GM21381 (cell line): Measurements from ENCODE around the gene RIT1.
"Not testable (repeated sequence)": the region's sequence is repeated elsewhere in the genome, so short reads cannot be mapped to it uniquely, and the experiment has no call there.

Experiments used
- ATAC-seq: cut with Tn5 transposase; IDR thresholded peaks from one replicate; pipeline ENCODE4 v1.9.1; 2021; ENCODE audit warnings: mild to moderate bottlenecking, moderate library complexity; ENCODE audit not compliant: unreplicated experiment

Gene RIT1

GRCh38 chr1:155934097-155934935 is 23.2 kb upstream of the RIT1 start, which contains the start of gene KHDC4:
TSS of gene KHDC4 (minus strand) at chr1:155934413. CDS start at chr1:155934373, 40 bp downstream.
- peak; percentile 83 for ATAC-seq

DNA sequence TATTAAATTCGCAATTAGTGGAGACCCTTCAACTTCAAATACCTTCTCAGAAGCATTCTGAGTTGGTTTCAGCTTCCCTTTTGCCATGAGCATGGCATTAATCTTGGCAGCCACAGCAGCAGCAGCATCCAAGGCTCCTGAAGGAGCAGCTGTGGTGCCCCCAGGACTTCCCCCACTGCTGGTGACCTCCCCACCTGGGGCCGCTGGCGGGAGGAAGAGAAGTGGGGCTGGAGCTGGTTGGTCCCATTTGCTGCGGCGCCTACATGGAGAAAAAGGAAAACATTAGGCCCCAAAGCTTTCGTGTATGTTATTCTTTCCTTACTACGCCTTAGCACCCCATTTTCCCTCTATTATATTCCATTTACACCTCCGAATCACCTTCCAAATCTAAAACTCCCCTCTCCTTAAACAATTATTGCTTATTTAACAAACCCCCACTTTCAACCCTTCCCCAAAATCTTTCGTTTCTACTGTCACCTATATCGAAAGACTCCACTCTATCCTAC is 22.5 kb upstream of the RIT1 start:
- no peak for ATAC-seq

DNA sequence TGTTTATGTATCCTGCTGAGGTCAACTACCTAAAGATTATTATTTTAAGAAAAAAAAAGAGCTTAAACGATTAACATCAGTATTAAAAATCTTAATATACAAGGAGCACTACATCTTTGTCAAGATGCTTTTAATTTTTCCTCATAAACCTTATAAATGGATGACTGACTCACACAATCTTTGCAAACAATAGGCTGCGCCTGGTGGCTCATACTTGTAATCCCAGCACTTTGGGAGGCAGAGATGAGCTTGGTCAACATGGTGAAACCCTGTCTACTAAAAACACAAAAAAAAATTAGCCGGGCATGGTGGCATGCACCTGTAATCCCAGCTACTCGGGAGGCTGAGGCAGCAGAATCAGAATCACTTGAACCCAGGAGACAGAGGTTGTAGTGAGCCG is 21.3 kb upstream of the RIT1 start:
- ATAC-seq, result no peak

DNA sequence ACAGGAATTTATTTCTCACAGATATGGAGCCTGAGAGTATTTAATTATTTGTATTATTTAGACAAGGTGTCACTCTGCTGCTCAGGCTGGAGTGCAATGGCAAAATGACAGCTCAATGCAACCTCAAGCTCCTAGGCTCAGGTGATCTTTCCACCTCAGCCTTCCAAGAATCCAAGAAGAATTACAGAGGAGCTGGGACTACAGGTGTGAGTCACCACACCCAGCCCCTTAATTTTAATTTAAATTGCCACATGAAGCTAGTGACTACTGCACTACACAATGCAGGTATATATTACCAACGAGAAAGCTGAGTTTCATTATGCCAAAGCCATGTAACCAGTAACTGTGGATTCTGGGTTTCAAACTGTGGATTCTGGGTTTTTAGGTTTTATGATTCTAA is 20.9 kb upstream of the RIT1 start:
- no peak for ATAC-seq

GRCh38 chr1:155931332-155932038 is 20.3 kb upstream of the RIT1 start:
- no peak for ATAC-seq

GRCh38 chr1:155930725-155931124 is 19.6 kb upstream of the RIT1 start:
- ATAC-seq, result not testable (repeated sequence)

- no peak for ATAC-seq
Observed at GRCh38 chr1:155929057-155929456, 17.9 kb upstream of the RIT1 start.

GRCh38 chr1:155925506-155925905 is 14.4 kb upstream of the RIT1 start:
- no peak for ATAC-seq

GRCh38 chr1:155920717-155921116 is 9.6 kb upstream of the RIT1 start:
- ATAC-seq, result no peak

GRCh38 chr1:155919801-155920200 is 8.7 kb upstream of the RIT1 start:
- ATAC-seq, result no peak

DNA sequence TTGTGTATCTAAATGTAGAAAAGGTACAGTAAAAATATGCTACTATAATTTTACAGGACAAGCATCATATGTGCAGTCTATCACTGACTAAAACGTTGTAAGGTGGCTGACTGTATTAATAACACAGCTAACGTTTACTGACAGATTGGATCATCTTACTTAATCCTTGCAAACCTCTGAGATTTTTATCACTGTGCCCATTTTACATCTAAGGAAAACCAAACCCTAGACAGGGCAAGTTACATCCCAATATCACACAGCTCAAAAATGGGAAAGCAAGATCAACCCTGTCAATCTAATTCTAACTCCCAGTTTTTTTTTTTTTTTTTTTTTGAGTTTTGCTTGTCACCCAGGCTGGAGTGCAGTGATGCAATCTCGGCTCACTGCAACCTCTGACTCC is 7.5 kb upstream of the RIT1 start:
- no peak for ATAC-seq

- no peak for ATAC-seq
Observed at GRCh38 chr1:155913969-155914757, 3.0 kb upstream of the RIT1 start.

GRCh38 chr1:155912056-155912536 is 947 bp upstream of the RIT1 start:
- peak; percentile 9 for ATAC-seq

DNA sequence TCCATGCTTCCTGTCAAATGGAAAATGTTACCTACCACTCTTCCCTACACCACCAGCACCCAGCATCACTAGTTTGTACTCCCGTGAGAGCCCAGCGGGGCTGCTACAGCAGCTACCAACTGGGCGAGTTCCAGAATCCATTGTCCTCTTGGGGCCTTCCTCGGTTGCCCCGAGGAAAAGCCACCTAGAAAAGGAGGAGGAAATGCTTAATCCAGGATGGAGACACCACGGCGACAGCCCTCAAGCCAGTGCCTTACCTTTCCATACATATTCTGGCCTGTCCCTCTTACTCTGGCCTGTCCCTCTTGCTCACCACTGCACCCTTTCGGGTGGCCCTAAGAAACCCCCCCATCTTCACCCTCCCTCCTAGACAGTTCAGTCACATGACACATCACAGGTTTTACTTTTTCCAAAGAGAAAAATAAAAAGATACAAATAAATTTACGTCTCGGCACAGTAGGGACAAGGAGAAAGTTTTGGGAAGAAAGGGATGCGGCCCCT is 478 bp downstream of the RIT1 start:
- no peak for ATAC-seq

DNA sequence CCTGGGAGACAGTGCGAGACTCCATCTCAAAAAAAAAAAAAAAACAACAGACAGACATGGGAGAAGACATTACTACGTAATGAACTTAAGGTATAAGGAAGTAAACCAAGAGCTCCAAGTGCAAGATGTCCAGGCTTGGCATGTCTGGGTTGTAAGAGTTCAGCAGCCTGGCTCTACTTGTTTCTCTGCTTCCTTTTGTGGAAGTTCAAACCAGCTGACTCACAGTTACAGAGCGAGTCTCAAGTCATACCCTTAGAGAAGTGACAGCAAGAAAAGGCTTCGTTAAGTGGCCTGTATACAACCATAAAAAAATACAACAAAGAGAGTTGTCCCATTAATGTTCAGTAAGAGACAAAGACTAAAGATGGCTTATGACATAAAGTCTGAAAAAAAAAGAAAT is 1.3 kb downstream of the RIT1 start:
- ATAC-seq, result no peak

- ATAC-seq, result no peak
Observed at GRCh38 chr1:155904261-155904660, 6.9 kb downstream of the RIT1 start.

DNA sequence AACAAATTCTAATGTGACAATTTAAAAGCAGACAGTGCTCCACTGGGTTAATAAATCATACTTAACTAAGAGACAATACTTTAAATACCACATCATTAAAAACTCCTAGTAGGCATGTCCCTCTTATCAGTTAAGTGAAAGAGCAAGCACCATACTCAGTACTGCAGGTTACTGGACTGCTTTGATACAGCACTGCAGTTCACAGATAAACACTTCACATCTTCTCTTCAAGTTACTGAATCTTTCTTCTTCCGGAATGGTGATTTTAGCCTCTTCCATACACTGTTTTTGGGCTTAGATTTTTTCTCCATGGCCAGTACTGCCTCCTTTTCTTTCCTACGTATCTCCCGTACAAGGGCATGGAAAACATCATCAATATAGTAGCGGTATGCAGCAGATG is 11.0 kb downstream of the RIT1 start:
- ATAC-seq, result no peak

GRCh38 chr1:155899683-155900082 is 11.5 kb downstream of the RIT1 start:
- ATAC-seq, result no peak

DNA sequence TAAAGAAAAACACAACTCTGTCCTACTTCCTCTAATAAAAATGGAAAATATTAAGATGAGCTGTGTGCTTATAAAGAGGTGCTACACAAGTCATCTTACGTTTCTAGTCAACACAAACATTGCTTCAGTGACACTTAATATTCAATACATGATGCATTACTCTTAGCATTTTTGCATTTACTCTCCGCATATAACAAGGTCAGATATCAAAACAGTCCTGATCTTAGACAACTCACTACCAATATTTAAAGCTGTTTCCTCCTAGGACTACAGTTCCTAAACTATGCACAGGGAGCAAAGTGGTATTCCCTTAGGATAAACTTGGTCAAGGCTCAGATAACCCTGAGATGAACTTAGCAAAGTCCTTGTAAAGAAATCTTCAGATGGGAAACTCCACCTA is 12.3 kb downstream of the RIT1 start:
- no peak for ATAC-seq

DNA sequence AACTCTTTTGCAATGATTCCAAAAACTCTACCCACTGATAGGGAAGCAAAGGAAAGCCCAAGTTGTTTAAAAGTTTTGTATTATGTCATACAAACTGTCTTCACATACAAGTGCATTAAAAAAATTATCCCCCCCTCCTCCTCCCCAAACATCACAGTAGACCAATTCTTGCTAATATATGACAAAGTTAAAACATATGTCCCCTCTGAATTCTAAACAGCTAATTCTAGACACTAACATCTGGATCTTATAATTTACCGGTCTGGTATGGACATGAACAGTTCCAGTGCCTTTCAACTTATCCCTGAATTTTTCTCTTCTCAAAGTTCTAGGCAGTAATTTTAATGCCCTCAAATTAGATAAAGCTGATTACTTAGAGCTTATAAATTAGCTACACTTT is 13.4 kb downstream of the RIT1 start:
- no peak for ATAC-seq

DNA sequence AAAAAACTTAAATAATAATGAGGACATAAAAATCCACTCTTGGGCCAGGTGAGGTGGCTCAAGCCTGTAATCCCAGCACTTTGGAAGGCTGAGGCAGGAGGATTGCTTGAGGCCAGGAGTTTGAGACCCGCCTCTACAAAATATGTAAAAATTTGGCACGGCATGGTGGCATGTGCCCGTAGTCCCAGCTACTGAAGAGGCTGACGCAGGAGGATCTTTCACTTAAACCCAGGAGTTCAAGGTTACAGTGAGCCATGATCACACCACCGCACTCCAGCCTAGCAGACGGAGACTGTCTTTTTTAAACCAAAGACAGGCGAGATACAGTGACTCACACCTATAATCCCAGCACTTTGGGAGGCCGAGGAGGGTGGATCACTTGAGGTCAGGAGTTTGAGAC is 14.7 kb downstream of the RIT1 start:
- not testable (repeated sequence) for ATAC-seq
